Glutamatergic neuron (in vitro differentiated cells): ENCODE data around the gene ECE1. TPM values are rescaled to one million over a fixed set of nuclear protein-coding genes. Genes with fewer than 3 reads are reported as not detected.

Experiments used
- DNase-seq: peaks from one replicate; pipeline ENCODE4 v3.0.0; 2022
- H3K27ac Mint-ChIP-seq: one replicate; pipeline ENCODE4 v1.8.0; 2020; ENCODE audit warnings: mild to moderate bottlenecking, mixed read lengths, inconsistent platforms; ENCODE audit not compliant: unreplicated experiment
- H3K27me3 Mint-ChIP-seq: one replicate; pipeline ENCODE4 v1.8.0; 2020; ENCODE audit warnings: mild to moderate bottlenecking, moderate library complexity, mixed read lengths, inconsistent platforms; ENCODE audit not compliant: unreplicated experiment
- H3K36me3 Mint-ChIP-seq: one replicate; pipeline ENCODE4 v1.8.0; 2020; ENCODE audit warnings: mild to moderate bottlenecking, mixed read lengths, inconsistent platforms; ENCODE audit not compliant: unreplicated experiment
- H3K4me1 Mint-ChIP-seq: one replicate; pipeline ENCODE4 v1.8.0; 2020; ENCODE audit warnings: mild to moderate bottlenecking, low read depth, mixed read lengths, inconsistent platforms; ENCODE audit not compliant: unreplicated experiment
- H3K4me3 Mint-ChIP-seq: one replicate; pipeline ENCODE4 v1.8.0; 2020; ENCODE audit warnings: mild to moderate bottlenecking, mixed read lengths, inconsistent platforms; ENCODE audit not compliant: unreplicated experiment
- H3K9me3 Mint-ChIP-seq: one replicate; pipeline ENCODE4 v1.8.0; 2020; ENCODE audit warnings: mild to moderate bottlenecking, moderate library complexity, mixed read lengths, inconsistent platforms; ENCODE audit not compliant: unreplicated experiment
- CTCF ChIP-seq: fragments of 200-600 bp; sonication (generic); IDR thresholded peaks from one replicate; pipeline ENCODE4 v1.5.0; 2021; ENCODE audit not compliant: partially characterized antibody, unreplicated experiment
- total RNA-seq: library from RNA; stranded (reverse); fragmentation: NEBNext Ultra II Directional; extraction: Animal tissue kit (Norgen Biotek cat#: 25700); gene quantifications from one replicate; pipeline ENCODE4 v1.2.1, GENCODE V29; 2021; ENCODE audit not compliant: unreplicated experiment

ECE1 gene
- total RNA-seq, 1 donor from 2014 or later, result 36.1 TPM

GRCh38 chr1:21334214-21335087, 44.2 kb upstream of the ECE1 start:
- peak; percentile 72 for TF ChIP-seq CTCF
- Mint-ChIP-seq H3K4me1 (peaks cover 24% of the 10 kb centered on the region), H3K4me3 (no peak overlapping the region), H3K36me3 (no peaks in the 10 kb centered on the region), H3K27ac (peak overlapping the region; percentile 68), H3K27me3 (peaks cover 1% of the 10 kb centered on the region), H3K9me3 (peaks cover 1% of the 10 kb centered on the region)
- peak; percentile 77 for DNase-seq

- no peak overlapping the region for H3K27ac Mint-ChIP-seq
- peaks cover 1% of the 10 kb centered on the region for H3K27me3 Mint-ChIP-seq
- TF ChIP-seq CTCF, result no peak
- H3K4me1 Mint-ChIP-seq, result peaks cover 24% of the 10 kb centered on the region
- H3K36me3 Mint-ChIP-seq, result no peaks in the 10 kb centered on the region
- peaks cover 2% of the 10 kb centered on the region for H3K9me3 Mint-ChIP-seq
- DNase-seq, result no peak
- H3K4me3 Mint-ChIP-seq, result no peak overlapping the region
These were observed 43.6 kb upstream of the ECE1 start for GRCh38 chr1:21333824-21334213.

GRCh38 chr1:21332554-21333311, 42.5 kb upstream of the ECE1 start:
- H3K27ac Mint-ChIP-seq, result no peak overlapping the region

GRCh38 chr1:21331752-21332478, 41.7 kb upstream of the ECE1 start:
- Mint-ChIP-seq H3K4me3 (no peak overlapping the region), H3K36me3 (no peaks in the 10 kb centered on the region), H3K9me3 (peaks cover 5% of the 10 kb centered on the region), H3K4me1 (peaks cover 23% of the 10 kb centered on the region), H3K27me3 (peaks cover 1% of the 10 kb centered on the region), H3K27ac (peak overlapping the region; percentile 8)
- no peak for DNase-seq
- TF ChIP-seq CTCF, result no peak

More at GRCh38 chr1:21332554-21333311, 42.5 kb upstream of the ECE1 start:
- no peak overlapping the region for H3K4me3 Mint-ChIP-seq
- H3K36me3 Mint-ChIP-seq, result no peaks in the 10 kb centered on the region
- peaks cover 1% of the 10 kb centered on the region for H3K27me3 Mint-ChIP-seq
- TF ChIP-seq CTCF, result no peak
- DNase-seq, result no peak
- peaks cover 5% of the 10 kb centered on the region for H3K9me3 Mint-ChIP-seq
- H3K4me1 Mint-ChIP-seq, result peaks cover 24% of the 10 kb centered on the region
